GM23248 (cell line): ENCODE data around the gene PTPRD. TPM values are rescaled to one million over a fixed set of nuclear protein-coding genes. Genes with fewer than 3 reads are reported as not detected.

Experiments used
- DNase-seq: peaks from one replicate; pipeline ENCODE4 v3.0.0-alpha.2; 2015
- H2AFZ ChIP-seq: fragments of 200-600 bp; sonication (generic); 2 replicates; pipeline ENCODE4 v1.6.1; 2016; ENCODE audit warnings: antibody characterized with exemption
- H3F3A ChIP-seq: fragments of 200-600 bp; sonication (generic); 2 replicates; pipeline ENCODE4 v1.6.1; 2016; ENCODE audit warnings: mild to moderate bottlenecking, antibody characterized with exemption, mixed run types; ENCODE audit not compliant: insufficient read depth
- H3K27ac ChIP-seq: fragments of 200-600 bp; sonication (generic); 2 replicates; pipeline ENCODE4 v1.5.1; 2016; ENCODE audit warnings: mild to moderate bottlenecking
- H3K27me3 ChIP-seq: fragments of 200-600 bp; sonication (generic); replicated peaks from 2 replicates; pipeline ENCODE4 v1.6.1; 2016; ENCODE audit warnings: mild to moderate bottlenecking; ENCODE audit not compliant: insufficient read depth
- H3K36me3 ChIP-seq: fragments of 200-600 bp; sonication (generic); 2 replicates; pipeline ENCODE4 v1.6.1; 2016; ENCODE audit warnings: low read depth, mild to moderate bottlenecking
- H3K4me1 ChIP-seq: fragments of 200-600 bp; sonication (generic); 2 replicates; pipeline ENCODE4 v1.6.1; 2016; ENCODE audit warnings: mild to moderate bottlenecking; ENCODE audit not compliant: insufficient read depth
- H3K4me2 ChIP-seq: fragments of 200-600 bp; sonication (generic); one replicate; pipeline ENCODE4 v1.6.1; 2016; ENCODE audit warnings: mild to moderate bottlenecking; ENCODE audit not compliant: unreplicated experiment
- H3K4me3 ChIP-seq: fragments of 200-600 bp; sonication (generic); 2 replicates; pipeline ENCODE4 v1.5.1; 2016; ENCODE audit warnings: mild to moderate bottlenecking
- H3K79me2 ChIP-seq: fragments of 200-600 bp; sonication (generic); 2 replicates; pipeline ENCODE4 v1.6.1; 2016; ENCODE audit warnings: mild to moderate bottlenecking; ENCODE audit not compliant: insufficient read depth
- H3K9ac ChIP-seq: fragments of 200-600 bp; sonication (generic); 2 replicates; pipeline ENCODE4 v1.6.1; 2016; ENCODE audit warnings: mild to moderate bottlenecking
- H3K9me2 ChIP-seq: fragments of 200-600 bp; sonication (generic); 2 replicates; pipeline ENCODE4 v1.6.1; 2016; ENCODE audit warnings: mixed run types, mild to moderate bottlenecking, moderate library complexity; ENCODE audit not compliant: insufficient read depth
- H3K9me3 ChIP-seq: fragments of 200-600 bp; sonication (generic); one replicate; pipeline ENCODE4 v1.6.1; 2017; ENCODE audit warnings: low read depth
- H4K20me1 ChIP-seq: fragments of 200-600 bp; sonication (generic); 2 replicates; pipeline ENCODE4 v1.6.0; 2016; ENCODE audit not compliant: insufficient read depth
- EZH2 ChIP-seq: fragments of 200-600 bp; sonication (generic); IDR thresholded peaks from 2 replicates; pipeline ENCODE4 v1.6.1; 2018; ENCODE audit warnings: antibody characterized with exemption, mild to moderate bottlenecking; ENCODE audit not compliant: insufficient read depth, poor library complexity, severe bottlenecking
- EZH2phosphoT487 ChIP-seq: fragments of 200-600 bp; sonication (generic); IDR thresholded peaks from 2 replicates; pipeline ENCODE4 v1.6.1; 2018; ENCODE audit warnings: antibody characterized with exemption, moderate library complexity, mild to moderate bottlenecking, low read depth; ENCODE audit not compliant: insufficient read depth
- WGBS, 2 experiments: methylation state at CpG; one replicate each; pipeline ENCODE4 v1.1.6; 2015 to 2017; ENCODE audit warnings: low lambda C conversion rate in 2 of 2, low coverage in 1 of 2; ENCODE audit errors: missing lambda C conversion rate in 2 of 2; 5-methylcytosine and 5-hydroxymethylcytosine counted together
- in situ Hi-C: fragments of 300-500 bp; cut with MboI; formaldehyde crosslinking; loops from 2 replicates; pipeline ENCODE4 v1.15.0; 2020
- polyA plus RNA-seq: library from polyadenylated mRNA; unstranded; fragments of >200 nt; fragmentation: Nextera tagmentation; extraction: Ambion mirVana; gene quantifications from 2 replicates; pipeline ENCODE4 v1.2.1, GENCODE V29; 2016
- total RNA-seq: library from RNA; depleted of rRNA; stranded (reverse); fragments of >200 nt; shearing (Covaris generic); gene quantifications from 2 replicates; pipeline ENCODE4 v1.2.3, GENCODE V29; 2014

PTPRD gene
- total and polyA plus RNA-seq, 2 experiments from 2014 or later, result 0.05 TPM; not detected in 1

- H2AFZ ChIP-seq, result no peak overlapping the region
- no peak overlapping the region for H3K9ac ChIP-seq
- no peak overlapping the region for H3K4me2 ChIP-seq
- H3K4me1 ChIP-seq, result no peaks in the 10 kb centered on the region
- H3K9me2 ChIP-seq, result no peaks in the 10 kb centered on the region
- in situ Hi-C loops, result no loop called here
- peaks cover 8% of the 10 kb centered on the region for H3K9me3 ChIP-seq
- DNase-seq, result no peak
- WGBS, 2 experiments, result 18 to 19% methylated on average over 4 of the region's 4 CpGs
- no peak overlapping the region for H3K27ac ChIP-seq
- H3K27me3 ChIP-seq, result no peaks in the 10 kb centered on the region
- TF ChIP-seq EZH2phosphoT487 (no peak), EZH2 (no peak)
- no peaks in the 10 kb centered on the region for H3K36me3 ChIP-seq
- no peaks in the 10 kb centered on the region for H3F3A ChIP-seq
- H3K4me3 ChIP-seq, result no peak overlapping the region
- no peaks in the 10 kb centered on the region; the same call in 1 of the 2 replicates for H4K20me1 ChIP-seq
- no peaks in the 10 kb centered on the region for H3K79me2 ChIP-seq
These were observed 169.5 kb downstream of the PTPRD start for GRCh38 chr9:10443181-10443867.

- in situ Hi-C loops, result no loop called here
- no peak overlapping the region for H3K4me3 ChIP-seq
- H3K9ac ChIP-seq, result no peak overlapping the region
- H3K4me1 ChIP-seq, result no peaks in the 10 kb centered on the region
- H3K9me2 ChIP-seq, result no peaks in the 10 kb centered on the region
- WGBS, 2 experiments, result 1 to 2% methylated on average over 7 of the region's 7 CpGs
- H3K4me2 ChIP-seq, result no peak overlapping the region
- no peak for DNase-seq
- no peaks in the 10 kb centered on the region for H4K20me1 ChIP-seq
- no peaks in the 10 kb centered on the region for H3F3A ChIP-seq
- H3K79me2 ChIP-seq, result no peaks in the 10 kb centered on the region
- H3K9me3 ChIP-seq, result peaks cover 4% of the 10 kb centered on the region
- H3K27me3 ChIP-seq, result no peaks in the 10 kb centered on the region
- no peak overlapping the region for H2AFZ ChIP-seq
- TF ChIP-seq EZH2phosphoT487 (no peak), EZH2 (no peak)
- H3K36me3 ChIP-seq, result no peaks in the 10 kb centered on the region
- no peak overlapping the region for H3K27ac ChIP-seq
These were observed 173.8 kb downstream of the PTPRD start for GRCh38 chr9:10438955-10439354.

- Histone ChIP-seq H3K4me1 (no peaks in the 10 kb centered on the region), H3K9ac (no peak overlapping the region), H3K4me2 (no peak overlapping the region), H3F3A (no peaks in the 10 kb centered on the region), H3K9me2 (no peaks in the 10 kb centered on the region), H3K4me3 (no peak overlapping the region), H3K27ac (no peak overlapping the region), H3K9me3 (peaks cover 3% of the 10 kb centered on the region), H4K20me1 (no peaks in the 10 kb centered on the region), H3K79me2 (no peaks in the 10 kb centered on the region), H2AFZ (no peak overlapping the region), H3K27me3 (no peaks in the 10 kb centered on the region), H3K36me3 (no peaks in the 10 kb centered on the region)
- DNase-seq, result no peak
- WGBS, 2 experiments, result 10 to 11% methylated on average over 4 of the region's 4 CpGs
- in situ Hi-C loops, result no loop called here
- no peak for TF ChIP-seq EZH2
- no peak for TF ChIP-seq EZH2phosphoT487
These were observed 176.0 kb downstream of the PTPRD start for GRCh38 chr9:10436756-10437155.

GRCh38 chr9:10434412-10434811 is 178.4 kb downstream of the PTPRD start:
- Histone ChIP-seq H3K79me2 (no peaks in the 10 kb centered on the region), H2AFZ (no peak overlapping the region), H4K20me1 (no peaks in the 10 kb centered on the region), H3K9ac (no peak overlapping the region), H3K27ac (no peak overlapping the region), H3K9me3 (peaks cover 3% of the 10 kb centered on the region), H3K4me2 (no peak overlapping the region), H3K27me3 (no peaks in the 10 kb centered on the region), H3K36me3 (no peaks in the 10 kb centered on the region), H3K9me2 (no peaks in the 10 kb centered on the region), H3F3A (no peaks in the 10 kb centered on the region), H3K4me1 (no peaks in the 10 kb centered on the region), H3K4me3 (no peak overlapping the region)
- 67 to 77% methylated on average over 1 of the region's 1 CpG for WGBS, 2 experiments
- no peak for TF ChIP-seq EZH2
- TF ChIP-seq EZH2phosphoT487, result no peak
- DNase-seq, result no peak
- in situ Hi-C loops, result no loop called here

- in situ Hi-C loops, result no loop called here
These were observed 201.5 kb downstream of the PTPRD start for GRCh38 chr9:10411272-10411671.

More at GRCh38 chr9:10411272-10411671, 201.5 kb downstream of the PTPRD start:
- no peak overlapping the region for H3K27ac ChIP-seq
- no peak overlapping the region for H2AFZ ChIP-seq
- H3F3A ChIP-seq, result no peaks in the 10 kb centered on the region
- no peaks in the 10 kb centered on the region for H3K4me1 ChIP-seq
- H3K9me3 ChIP-seq, result no peaks in the 10 kb centered on the region
- H3K36me3 ChIP-seq, result no peaks in the 10 kb centered on the region
- H4K20me1 ChIP-seq, result no peaks in the 10 kb centered on the region
- no peak for TF ChIP-seq EZH2
- no peak for TF ChIP-seq EZH2phosphoT487
- H3K4me3 ChIP-seq, result no peak overlapping the region
- H3K79me2 ChIP-seq, result no peaks in the 10 kb centered on the region
- no peak overlapping the region for H3K4me2 ChIP-seq
- H3K9me2 ChIP-seq, result no peaks in the 10 kb centered on the region
- no peak overlapping the region for H3K9ac ChIP-seq
- H3K27me3 ChIP-seq, result no peaks in the 10 kb centered on the region
- no peak for DNase-seq
